H1 (cell line): Measurements from ENCODE around the gene PSMB5. TPM values are rescaled to one million over a fixed set of nuclear protein-coding genes. Genes with fewer than 3 reads are reported as not detected.

Source experiments
- ATF3 ChIP-seq: IDR thresholded peaks from 2 replicates; pipeline ENCODE4 v1.6.1; 2011; ENCODE audit warnings: low read depth, mild to moderate bottlenecking, low read length; ENCODE audit not compliant: insufficient read depth
- BCL11A ChIP-seq, 2 experiments: IDR thresholded peaks; one replicate each; pipeline ENCODE4 v1.6.1; 2011; ENCODE audit warnings: low read depth in 2 of 2, low read length in 2 of 2, mild to moderate bottlenecking in 2 of 2
- BRCA1 ChIP-seq: IDR thresholded peaks from 2 replicates; pipeline ENCODE4 v1.6.1; 2012; ENCODE audit warnings: low read depth, low read length, improper control_type of control experiment
- CEBPB ChIP-seq: IDR thresholded peaks from 2 replicates; pipeline ENCODE4 v1.6.1; 2012; ENCODE audit warnings: low read depth, low read length
- CREB1 ChIP-seq: IDR thresholded peaks from 2 replicates; pipeline ENCODE4 v1.6.1; 2012; ENCODE audit warnings: inconsistent platforms
- GABPA ChIP-seq: IDR thresholded peaks from 2 replicates; pipeline ENCODE4 v1.6.1; 2011; ENCODE audit warnings: mild to moderate bottlenecking, low read length, moderate library complexity, borderline replicate concordance; ENCODE audit not compliant: insufficient read depth
- GTF2F1 ChIP-seq: IDR thresholded peaks from 2 replicates; pipeline ENCODE4 v1.6.1; 2012; ENCODE audit warnings: low read depth, low read length, improper control_type of control experiment, borderline replicate concordance
- JUN ChIP-seq: IDR thresholded peaks from 2 replicates; pipeline ENCODE4 v1.6.1; 2011; ENCODE audit warnings: low read depth, mild to moderate bottlenecking, improper control_type of control experiment, low read length
- JUND ChIP-seq: IDR thresholded peaks from 2 replicates; pipeline ENCODE4 v1.6.1; 2011; ENCODE audit warnings: mild to moderate bottlenecking, improper control_type of control experiment, low read length
- NANOG ChIP-seq: IDR thresholded peaks from 2 replicates; pipeline ENCODE4 v1.6.1; 2011; ENCODE audit warnings: low read length, low read depth, mild to moderate bottlenecking, inconsistent platforms; ENCODE audit not compliant: insufficient read depth, poor library complexity, severe bottlenecking
- NRF1 ChIP-seq: IDR thresholded peaks from 2 replicates; pipeline ENCODE4 v1.6.1; 2011; ENCODE audit warnings: mild to moderate bottlenecking, low read depth, low read length, improper control_type of control experiment
- POLR2A ChIP-seq, 2 experiments: IDR thresholded peaks; 1 replicate in 1 of 2; 2 replicates in 1 of 2; pipeline ENCODE4 v1.6.1; 2011; ENCODE audit warnings: low read depth in 2 of 2, low read length in 2 of 2, mild to moderate bottlenecking in 2 of 2; ENCODE audit errors: control extremely low read depth in 1 of 2
- POLR2AphosphoS5 ChIP-seq: IDR thresholded peaks from 2 replicates; pipeline ENCODE4 v1.6.1; 2011; ENCODE audit warnings: low read depth, low read length
- RFX5 ChIP-seq: IDR thresholded peaks from 2 replicates; pipeline ENCODE4 v1.6.1; 2011; ENCODE audit warnings: low read depth, low read length, improper control_type of control experiment, borderline replicate concordance
- SIN3A ChIP-seq, 2 experiments: IDR thresholded peaks in 1 of 2; conservative IDR thresholded peaks in 1 of 2; 2 replicates each; pipeline ENCODE4 v1.6.1; 2011 to 2012; ENCODE audit warnings: low read length in 2 of 2, improper control_type of control experiment in 1 of 2, low read depth in 1 of 2, mild to moderate bottlenecking in 1 of 2
- SIX5 ChIP-seq: IDR thresholded peaks from 2 replicates; pipeline ENCODE4 v1.6.1; 2011; ENCODE audit warnings: mild to moderate bottlenecking, low read depth, low read length
- SP4 ChIP-seq: IDR thresholded peaks from 2 replicates; pipeline ENCODE4 v1.6.1; 2012; ENCODE audit warnings: low read length, inconsistent platforms
- SRF ChIP-seq: IDR thresholded peaks from 2 replicates; pipeline ENCODE4 v1.6.1; 2011; ENCODE audit warnings: mild to moderate bottlenecking, low read depth, low read length, moderate library complexity
- USF2 ChIP-seq: IDR thresholded peaks from 2 replicates; pipeline ENCODE4 v1.6.1; 2011; ENCODE audit warnings: low read length, improper control_type of control experiment
- polyA plus RNA-seq, 7 experiments: library from polyadenylated mRNA; depleted of rRNA in 3 of 7; stranded (reverse) in 5 of 7; unstranded in 2 of 7; fragments of >200 nt in 5 of 7; fragments of 200-250 nt in 2 of 7; gene quantifications; 1 replicate in 5 of 7; 2 replicates in 1 of 7; 4 replicates in 1 of 7; pipeline versions ENCODE4 v1.2.1 to v1.2.3, GENCODE V29; 2011 to 2013; ENCODE audit warnings: missing spikeins in 2 of 7, mixed read lengths in 2 of 7
- total RNA-seq: library from RNA; stranded (reverse); fragmentation: NEBNext Ultra II Directional; extraction: Animal tissue kit (Norgen Biotek cat#: 25700); gene quantifications from 2 replicates; pipeline ENCODE4 v1.2.1, GENCODE V29; 2021
- TF ChIP-seq, protein P1 (sequence below): IDR thresholded peaks from 2 replicates; pipeline ENCODE4 v1.6.1; 2012; ENCODE audit warnings: inconsistent platforms

PSMB5 gene
- total and polyA plus RNA-seq, 2 of the 8 experiments (the other 6 are each of a cell fraction or from before 2014, with no cell fraction given), result 254 to 510 TPM

- TF ChIP-seq SRF (no peak), GABPA (no peak), NRF1 (no peak), USF2 (no peak), CEBPB (no peak), BCL11A (IDR thresholded peaks at IDR 0.05; ENCODE audit: low read depth in 2 of 2, low read length in 2 of 2) (no peak), ATF3 (no peak), JUN (no peak), RFX5 (no peak), SP4 (no peak), SIX5 (no peak), SIN3A (conservative IDR thresholded peaks at IDR 0.05 in 1 of 2, IDR thresholded peaks at IDR 0.05 in 1 of 2; ENCODE audit: low read depth in 1 of 2, low read length in 2 of 2) (no peak), GTF2F1 (no peak), CREB1 (no peak), POLR2AphosphoS5 (peak; percentile 69), NANOG (no peak), JUND (no peak), BRCA1 (no peak), POLR2A (IDR thresholded peaks at IDR 0.05; ENCODE audit: control extremely low read depth in 1 of 2, low read depth in 2 of 2, low read length in 2 of 2) (peak; percentile 63 to 67; a peak in 2 of 3 replicates)
- TF ChIP-seq, protein P1, sequence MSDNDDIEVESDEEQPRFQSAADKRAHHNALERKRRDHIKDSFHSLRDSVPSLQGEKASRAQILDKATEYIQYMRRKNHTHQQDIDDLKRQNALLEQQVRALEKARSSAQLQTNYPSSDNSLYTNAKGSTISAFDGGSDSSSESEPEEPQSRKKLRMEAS, result no peak
These were observed 53.4 kb downstream of the PSMB5 start (continued) for GRCh38 chr14:22981090-22981875.
